Glutamatergic neuron (in vitro differentiated cells): ENCODE results near the gene PEAR1. TPM values are rescaled to one million over a fixed set of nuclear protein-coding genes. Genes with fewer than 3 reads are reported as not detected.

Source experiments
- DNase-seq: peaks from one replicate; pipeline ENCODE4 v3.0.0; 2022
- H3K27ac Mint-ChIP-seq: one replicate; pipeline ENCODE4 v1.8.0; 2020; ENCODE audit warnings: mild to moderate bottlenecking, mixed read lengths, inconsistent platforms; ENCODE audit not compliant: unreplicated experiment
- H3K27me3 Mint-ChIP-seq: one replicate; pipeline ENCODE4 v1.8.0; 2020; ENCODE audit warnings: mild to moderate bottlenecking, moderate library complexity, mixed read lengths, inconsistent platforms; ENCODE audit not compliant: unreplicated experiment
- H3K36me3 Mint-ChIP-seq: one replicate; pipeline ENCODE4 v1.8.0; 2020; ENCODE audit warnings: mild to moderate bottlenecking, mixed read lengths, inconsistent platforms; ENCODE audit not compliant: unreplicated experiment
- H3K4me1 Mint-ChIP-seq: one replicate; pipeline ENCODE4 v1.8.0; 2020; ENCODE audit warnings: mild to moderate bottlenecking, low read depth, mixed read lengths, inconsistent platforms; ENCODE audit not compliant: unreplicated experiment
- H3K4me3 Mint-ChIP-seq: one replicate; pipeline ENCODE4 v1.8.0; 2020; ENCODE audit warnings: mild to moderate bottlenecking, mixed read lengths, inconsistent platforms; ENCODE audit not compliant: unreplicated experiment
- H3K9me3 Mint-ChIP-seq: one replicate; pipeline ENCODE4 v1.8.0; 2020; ENCODE audit warnings: mild to moderate bottlenecking, moderate library complexity, mixed read lengths, inconsistent platforms; ENCODE audit not compliant: unreplicated experiment
- total RNA-seq: library from RNA; stranded (reverse); fragmentation: NEBNext Ultra II Directional; extraction: Animal tissue kit (Norgen Biotek cat#: 25700); gene quantifications from one replicate; pipeline ENCODE4 v1.2.1, GENCODE V29; 2021; ENCODE audit not compliant: unreplicated experiment
- TF ChIP-seq, protein P1 (sequence below): fragments of 200-600 bp; sonication (generic); IDR thresholded peaks from one replicate; pipeline ENCODE4 v1.5.0; 2021; ENCODE audit not compliant: partially characterized antibody, unreplicated experiment

Gene PEAR1
- total RNA-seq, 1 donor from 2014 or later = 1.2 TPM

DNA sequence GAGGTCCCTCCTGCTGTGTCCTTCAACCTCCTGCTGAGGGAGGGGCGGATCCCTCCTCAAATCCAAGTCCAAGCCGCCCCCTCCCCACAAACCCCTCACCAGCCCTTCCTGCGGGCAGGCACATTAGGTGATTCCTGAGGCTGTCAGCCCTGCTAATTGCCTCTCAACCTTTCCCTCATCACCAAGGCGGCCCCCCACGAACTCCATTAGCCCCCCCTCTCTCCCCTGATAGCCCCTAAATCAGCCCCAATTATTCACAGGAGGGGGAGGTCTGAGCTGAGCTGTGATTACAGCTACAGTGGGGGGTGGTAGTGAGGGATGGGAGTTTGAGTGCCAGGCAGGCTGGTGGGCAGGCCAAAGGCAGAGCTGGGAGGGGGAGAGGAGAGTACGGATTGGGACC lies 5.8 kb upstream of the PEAR1 start:
- Mint-ChIP-seq H3K27ac (peak overlapping the region; percentile 71), H3K4me3 (peak overlapping the region; percentile 16), H3K9me3 (peaks cover 14% of the 10 kb centered on the region), H3K27me3 (peaks cover 35% of the 10 kb centered on the region), H3K4me1 (peaks cover 56% of the 10 kb centered on the region), H3K36me3 (no peaks in the 10 kb centered on the region)
- no peak for DNase-seq
- TF ChIP-seq, protein P1, sequence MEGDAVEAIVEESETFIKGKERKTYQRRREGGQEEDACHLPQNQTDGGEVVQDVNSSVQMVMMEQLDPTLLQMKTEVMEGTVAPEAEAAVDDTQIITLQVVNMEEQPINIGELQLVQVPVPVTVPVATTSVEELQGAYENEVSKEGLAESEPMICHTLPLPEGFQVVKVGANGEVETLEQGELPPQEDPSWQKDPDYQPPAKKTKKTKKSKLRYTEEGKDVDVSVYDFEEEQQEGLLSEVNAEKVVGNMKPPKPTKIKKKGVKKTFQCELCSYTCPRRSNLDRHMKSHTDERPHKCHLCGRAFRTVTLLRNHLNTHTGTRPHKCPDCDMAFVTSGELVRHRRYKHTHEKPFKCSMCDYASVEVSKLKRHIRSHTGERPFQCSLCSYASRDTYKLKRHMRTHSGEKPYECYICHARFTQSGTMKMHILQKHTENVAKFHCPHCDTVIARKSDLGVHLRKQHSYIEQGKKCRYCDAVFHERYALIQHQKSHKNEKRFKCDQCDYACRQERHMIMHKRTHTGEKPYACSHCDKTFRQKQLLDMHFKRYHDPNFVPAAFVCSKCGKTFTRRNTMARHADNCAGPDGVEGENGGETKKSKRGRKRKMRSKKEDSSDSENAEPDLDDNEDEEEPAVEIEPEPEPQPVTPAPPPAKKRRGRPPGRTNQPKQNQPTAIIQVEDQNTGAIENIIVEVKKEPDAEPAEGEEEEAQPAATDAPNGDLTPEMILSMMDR = no peak

DNA sequence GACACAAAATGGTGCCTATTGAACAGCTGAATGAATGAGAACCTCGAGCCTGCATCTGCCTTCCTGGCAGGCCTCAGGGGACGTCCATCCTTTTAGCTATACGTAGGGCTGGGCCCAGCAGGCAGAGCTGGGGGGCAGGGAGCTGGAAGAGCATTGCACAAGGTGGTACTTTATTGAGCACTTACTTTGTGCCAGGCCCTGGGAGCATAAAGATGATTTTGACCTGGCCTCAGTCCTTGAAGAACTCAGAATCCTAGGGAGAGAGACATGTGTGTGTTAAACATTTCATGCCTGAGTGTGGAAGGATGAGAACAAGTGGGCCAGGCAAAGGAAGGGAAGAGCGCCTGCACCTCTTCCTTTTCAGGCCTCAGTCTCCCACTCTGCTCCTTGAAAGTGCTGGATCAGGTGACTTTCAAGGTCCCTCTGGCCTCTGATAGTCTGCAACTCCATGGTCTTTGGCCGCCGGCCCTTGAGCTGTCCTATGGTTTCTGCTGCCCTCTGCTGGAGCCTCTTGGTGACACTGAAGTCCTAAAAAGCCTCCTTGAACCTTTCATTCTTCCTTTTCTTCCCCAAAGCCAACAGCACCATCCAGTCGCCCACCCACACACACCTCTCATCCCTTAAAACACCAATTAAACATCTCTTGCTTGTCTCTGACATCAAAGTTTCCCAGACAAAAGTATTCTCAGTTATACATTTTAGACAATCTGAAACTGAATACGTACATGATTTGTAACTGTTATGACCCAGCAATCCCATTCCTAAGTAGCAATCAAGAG lies 3.5 kb upstream of the PEAR1 start:
- Mint-ChIP-seq H3K4me1 (peaks cover 38% of the 10 kb centered on the region), H3K27ac (peak overlapping the region; percentile 69), H3K4me3 (peak overlapping the region; percentile 31), H3K27me3 (peaks cover 35% of the 10 kb centered on the region), H3K9me3 (peaks cover 14% of the 10 kb centered on the region), H3K36me3 (no peaks in the 10 kb centered on the region)
- peak; percentile 89 for DNase-seq
- TF ChIP-seq, protein P1 = peak; percentile 76

DNA sequence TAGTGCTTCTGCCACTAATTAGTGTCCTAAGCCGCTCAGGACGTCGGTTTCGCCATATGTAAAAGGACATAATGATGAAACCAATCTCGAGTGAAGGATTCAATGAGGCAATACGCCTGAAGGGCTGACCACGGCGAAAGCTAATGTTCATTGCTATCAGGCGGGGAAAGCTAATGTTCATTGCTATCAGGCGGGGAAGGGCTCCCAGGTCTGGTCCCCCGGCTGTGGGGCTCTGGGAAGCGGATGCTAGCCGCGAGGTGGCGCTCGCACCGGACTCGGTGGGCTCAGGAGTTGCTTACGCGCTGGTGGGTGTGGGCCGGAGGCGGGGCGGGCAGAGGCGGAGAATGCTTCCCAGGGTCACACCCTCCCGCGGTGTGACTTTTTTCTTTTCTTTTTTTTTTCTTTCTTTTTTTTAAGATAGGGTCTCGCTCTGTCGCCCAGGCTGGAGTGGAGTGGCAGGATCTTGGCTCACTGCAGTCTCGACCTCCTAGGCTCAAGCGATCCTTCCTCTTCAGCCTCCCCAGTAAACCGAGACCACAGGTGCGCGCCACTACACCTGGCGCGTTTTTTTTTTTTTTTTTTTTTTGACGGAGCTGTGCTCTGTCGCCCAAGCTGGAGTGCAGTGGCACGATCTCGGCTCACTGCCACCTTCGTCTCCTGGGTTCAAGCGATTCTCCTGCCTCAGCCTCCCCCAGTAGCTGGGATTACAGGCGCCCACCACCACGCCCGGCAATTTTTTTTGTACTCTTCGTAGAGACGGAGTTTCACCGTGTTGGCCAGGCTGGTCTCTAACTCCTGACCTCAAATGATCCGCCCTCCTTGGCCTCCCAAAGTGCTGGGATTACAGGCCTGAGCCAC lies 1.1 kb upstream of the PEAR1 start:
- Mint-ChIP-seq H3K9me3 (peaks cover 11% of the 10 kb centered on the region), H3K36me3 (no peaks in the 10 kb centered on the region), H3K27me3 (peaks cover 33% of the 10 kb centered on the region), H3K27ac (no peak overlapping the region), H3K4me1 (peaks cover 23% of the 10 kb centered on the region), H3K4me3 (no peak overlapping the region)
- TF ChIP-seq, protein P1 = peak; percentile 74
- DNase-seq = peak; percentile 97

DNA sequence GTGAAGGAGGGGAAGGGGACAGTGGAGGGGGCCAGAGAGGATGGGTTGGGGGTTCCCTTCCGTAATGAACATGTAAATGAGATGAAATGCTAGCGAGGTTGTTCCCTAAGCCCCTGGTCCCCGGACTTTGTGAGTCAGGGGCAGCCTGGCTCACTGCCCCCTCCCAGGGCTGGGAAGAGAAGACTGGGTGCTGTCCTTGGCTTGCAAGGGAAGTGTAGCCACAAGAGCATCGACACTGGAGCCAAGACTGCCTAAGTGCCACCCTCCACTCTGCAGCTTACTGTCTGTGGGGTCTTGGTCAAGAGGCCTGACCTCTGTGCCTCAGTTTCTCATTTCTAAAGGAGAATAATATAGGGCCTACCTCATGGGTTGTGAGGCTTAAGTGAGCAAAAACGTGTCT lies 483 bp downstream of the PEAR1 start:
- Mint-ChIP-seq H3K27ac (peak overlapping the region; percentile 48), H3K27me3 (peaks cover 34% of the 10 kb centered on the region), H3K9me3 (peaks cover 7% of the 10 kb centered on the region), H3K4me3 (no peak overlapping the region), H3K4me1 (peaks cover 17% of the 10 kb centered on the region), H3K36me3 (no peaks in the 10 kb centered on the region)
- TF ChIP-seq, protein P1 = no peak
- DNase-seq = no peak
